Trophoblast cell (in vitro differentiated cells and primary cell): ENCODE results near the gene MAST4.

ENCODE experiments used
- DNase-seq, 2 donors: peaks; one replicate each; pipeline ENCODE4 v3.0.0-alpha.2; 2016
- H2AFZ ChIP-seq: 2 replicates; pipeline ENCODE4 v1.6.1; 2013; ENCODE audit warnings: low read length, moderate library complexity, mild to moderate bottlenecking; ENCODE audit not compliant: insufficient read depth, poor library complexity
- H2AK5ac ChIP-seq: 2 replicates; pipeline ENCODE4 v1.6.1; 2013; ENCODE audit warnings: mild to moderate bottlenecking, low read length
- H2BK120ac ChIP-seq: 2 replicates; pipeline ENCODE4 v1.6.1; 2013; ENCODE audit warnings: low read length, mild to moderate bottlenecking, moderate library complexity; ENCODE audit not compliant: insufficient read depth, poor library complexity
- H2BK12ac ChIP-seq: 2 replicates; pipeline ENCODE4 v1.6.1; 2013; ENCODE audit warnings: mild to moderate bottlenecking, low read length, moderate library complexity
- H2BK5ac ChIP-seq: 2 replicates; pipeline ENCODE4 v1.6.1; 2013; ENCODE audit warnings: low read length, low read depth, moderate library complexity, mild to moderate bottlenecking; ENCODE audit not compliant: poor library complexity
- H3K14ac ChIP-seq: 2 replicates; pipeline ENCODE4 v1.6.1; 2013; ENCODE audit warnings: mild to moderate bottlenecking, low read length
- H3K18ac ChIP-seq: 2 replicates; pipeline ENCODE4 v1.6.1; 2013; ENCODE audit warnings: mild to moderate bottlenecking, low read length
- H3K23ac ChIP-seq: 2 replicates; pipeline ENCODE4 v1.6.1; 2013; ENCODE audit warnings: low read length
- H3K27ac ChIP-seq: 2 replicates; pipeline ENCODE4 v1.5.1; 2013; ENCODE audit warnings: low read depth, mild to moderate bottlenecking, inconsistent platforms, low read length, moderate library complexity
- H3K27me3 ChIP-seq: 2 replicates; pipeline ENCODE4 v1.6.1; 2013; ENCODE audit warnings: inconsistent platforms, mild to moderate bottlenecking, low read length, moderate library complexity; ENCODE audit not compliant: insufficient read depth
- H3K36me3 ChIP-seq, 2 experiments: 1 replicate in 1 of 2; 2 replicates in 1 of 2; pipeline ENCODE4 v1.6.1; 2013; ENCODE audit warnings: low read length in 2 of 2, mild to moderate bottlenecking in 2 of 2, moderate library complexity in 1 of 2; ENCODE audit not compliant: insufficient read depth in 2 of 2, control insufficient read depth in 1 of 2
- H3K4ac ChIP-seq: 2 replicates; pipeline ENCODE4 v1.6.1; 2013; ENCODE audit warnings: low read depth, mild to moderate bottlenecking, low read length, moderate library complexity
- H3K4me1 ChIP-seq, 2 experiments: 1 replicate in 1 of 2; 2 replicates in 1 of 2; pipeline ENCODE4 v1.6.1; 2013; ENCODE audit warnings: low read length in 2 of 2, mild to moderate bottlenecking in 2 of 2, moderate library complexity in 1 of 2; ENCODE audit not compliant: insufficient read depth in 2 of 2, control insufficient read depth in 1 of 2
- H3K4me2 ChIP-seq: 2 replicates; pipeline ENCODE4 v1.6.1; 2013; ENCODE audit warnings: inconsistent platforms, mild to moderate bottlenecking, low read length, moderate library complexity
- H3K4me3 ChIP-seq: 2 replicates; pipeline ENCODE4 v1.5.1; 2013; ENCODE audit warnings: mild to moderate bottlenecking, low read depth, low read length, inconsistent platforms
- H3K79me1 ChIP-seq: one replicate; pipeline ENCODE4 v1.6.1; 2013; ENCODE audit warnings: low read length
- H3K79me2 ChIP-seq: 2 replicates; pipeline ENCODE4 v1.6.1; 2013; ENCODE audit warnings: low read length, mild to moderate bottlenecking; ENCODE audit not compliant: control insufficient read depth, insufficient read depth, poor library complexity
- H3K9ac ChIP-seq: 2 replicates; pipeline ENCODE4 v1.6.1; 2013; ENCODE audit warnings: mild to moderate bottlenecking, low read length
- H3K9me3 ChIP-seq: 2 replicates; pipeline ENCODE4 v1.6.1; 2013; ENCODE audit warnings: low read depth, mild to moderate bottlenecking, control low read depth, inconsistent platforms, low read length; ENCODE audit not compliant: insufficient read depth
- H4K12ac ChIP-seq: 2 replicates; pipeline ENCODE4 v1.6.1; 2013; ENCODE audit warnings: low read depth, mild to moderate bottlenecking, low read length, moderate library complexity
- H4K8ac ChIP-seq: 2 replicates; pipeline ENCODE4 v1.6.1; 2013; ENCODE audit warnings: low read depth, mild to moderate bottlenecking, low read length, moderate library complexity
- H4K91ac ChIP-seq: one replicate; pipeline ENCODE4 v1.6.1; 2013; ENCODE audit warnings: low read depth, mild to moderate bottlenecking, low read length, moderate library complexity
- WGBS: extraction: QIAGEN DNeasy Blood & Tissue Kit; methylation state at CpG from one replicate; pipeline ENCODE4 v1.1.7; 2013; ENCODE audit warnings: missing lambda C conversion rate; ENCODE audit not compliant: insufficient read length, insufficient coverage; ENCODE audit errors: extremely low coverage; 5-methylcytosine and 5-hydroxymethylcytosine counted together

MAST4 gene

DNA sequence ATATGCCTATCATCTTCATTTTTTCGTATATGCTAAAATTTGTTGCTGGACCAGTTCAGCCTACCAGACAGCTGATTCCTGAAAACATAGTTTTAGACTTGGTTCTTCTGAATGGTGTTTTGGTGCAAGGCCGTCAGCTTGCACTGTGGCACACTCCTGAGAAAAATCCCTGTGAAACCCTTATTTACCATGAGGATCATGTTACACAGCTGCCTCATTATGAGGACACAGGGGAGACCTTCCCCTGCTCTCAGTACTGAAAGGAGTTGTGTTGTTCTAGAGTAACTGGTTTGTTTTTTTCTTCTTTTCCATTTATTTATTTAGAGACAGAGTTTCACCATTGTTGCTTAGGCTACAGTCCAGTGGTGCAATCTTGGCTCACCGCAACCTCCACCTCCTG is 37.6 kb downstream of the MAST4 start:
- Histone ChIP-seq H3K18ac (no peak overlapping the region), H3K4me1 (no peaks in the 10 kb centered on the region), H3K14ac (no peak overlapping the region), H3K79me2 (no peaks in the 10 kb centered on the region), H4K8ac (no peak overlapping the region), H2BK12ac (no peak overlapping the region), H2BK120ac (no peak overlapping the region), H3K27me3 (no peaks in the 10 kb centered on the region), H3K4ac (no peak overlapping the region), H3K9ac (no peak overlapping the region), H4K91ac (no peak overlapping the region), H3K9me3 (no peaks in the 10 kb centered on the region), H3K36me3 (no peaks in the 10 kb centered on the region), H2AK5ac (no peak overlapping the region), H2AFZ (no peak overlapping the region), H3K23ac (no peak overlapping the region), H3K4me3 (no peak overlapping the region), H2BK5ac (no peak overlapping the region), H3K4me2 (no peak overlapping the region), H3K27ac (no peak overlapping the region), H4K12ac (no peak overlapping the region), H3K79me1 (no peaks in the 10 kb centered on the region)
- WGBS: no CpG with 5 or more reads among the region's 3 CpGs
- DNase-seq: peak; percentile 75 to 91

DNA sequence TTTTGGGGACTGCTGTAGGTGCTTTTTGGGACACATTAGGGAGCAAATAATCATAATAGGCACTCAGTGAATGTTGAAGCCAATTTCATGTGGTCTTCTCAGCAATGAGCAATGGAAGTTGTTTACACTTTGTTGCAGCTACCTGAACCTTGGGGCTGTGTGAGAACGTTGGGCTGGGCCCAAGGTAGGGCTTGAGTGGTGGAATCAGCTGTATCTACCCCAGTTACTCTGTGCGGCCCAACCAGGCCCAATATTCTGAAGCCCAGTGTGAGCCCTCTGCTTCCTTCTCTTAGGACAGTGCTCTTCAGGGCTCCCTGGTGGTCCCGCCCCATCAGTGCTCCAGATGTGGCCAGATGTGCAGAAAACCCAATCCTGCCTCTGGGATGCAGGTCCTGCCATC is 38.4 kb downstream of the MAST4 start:
- H3K4ac ChIP-seq: no peak overlapping the region
- H4K8ac ChIP-seq: no peak overlapping the region
- no peak overlapping the region for H4K91ac ChIP-seq
- WGBS: no CpG with 5 or more reads among the region's 3 CpGs
- H3K4me1 ChIP-seq: no peaks in the 10 kb centered on the region
- no peak for DNase-seq
- H3K27me3 ChIP-seq: no peaks in the 10 kb centered on the region
- H2AK5ac ChIP-seq: no peak overlapping the region
- no peak overlapping the region for H3K23ac ChIP-seq
- H3K4me2 ChIP-seq: no peak overlapping the region
- H3K9me3 ChIP-seq: no peaks in the 10 kb centered on the region
- H2BK5ac ChIP-seq: no peak overlapping the region
- no peak overlapping the region for H3K27ac ChIP-seq
- no peak overlapping the region for H2AFZ ChIP-seq
- no peak overlapping the region for H3K18ac ChIP-seq
- no peak overlapping the region for H3K4me3 ChIP-seq
- no peak overlapping the region for H3K14ac ChIP-seq
- no peaks in the 10 kb centered on the region for H3K36me3 ChIP-seq
- H2BK12ac ChIP-seq: no peak overlapping the region
- no peak overlapping the region for H3K9ac ChIP-seq
- no peak overlapping the region for H4K12ac ChIP-seq
- H3K79me1 ChIP-seq: no peaks in the 10 kb centered on the region
- no peak overlapping the region for H2BK120ac ChIP-seq
- H3K79me2 ChIP-seq: no peaks in the 10 kb centered on the region

DNA sequence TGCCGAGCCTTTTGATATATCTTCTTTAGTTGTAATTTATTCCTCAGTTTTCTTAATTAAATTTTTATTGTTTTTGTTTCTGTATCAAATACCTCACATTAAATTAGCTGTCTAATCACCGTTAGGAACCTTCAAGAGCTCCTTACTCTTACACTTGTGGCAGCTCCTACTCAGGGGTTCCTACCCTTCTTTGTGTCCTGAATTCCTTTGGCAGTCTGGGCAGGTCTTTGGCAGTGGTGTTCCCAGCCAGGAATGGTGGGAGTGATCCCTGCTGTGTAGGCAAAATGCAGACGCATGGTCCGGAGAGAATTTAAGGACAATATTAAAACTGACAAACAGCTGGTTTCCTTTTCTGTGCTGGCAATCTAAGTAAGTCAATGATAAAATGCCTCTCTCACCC is 41.8 kb downstream of the MAST4 start:
- no peak overlapping the region for H2BK12ac ChIP-seq
- H3K36me3 ChIP-seq: no peaks in the 10 kb centered on the region
- no peak overlapping the region for H2BK120ac ChIP-seq
- H3K79me1 ChIP-seq: no peaks in the 10 kb centered on the region
- H2AFZ ChIP-seq: no peak overlapping the region
- H3K4me3 ChIP-seq: no peak overlapping the region
- H3K79me2 ChIP-seq: no peaks in the 10 kb centered on the region
- no peak for DNase-seq
- H3K27me3 ChIP-seq: no peaks in the 10 kb centered on the region
- no peak overlapping the region for H4K8ac ChIP-seq
- no CpG with 5 or more reads among the region's 4 CpGs for WGBS
- no peak overlapping the region for H3K18ac ChIP-seq
- no peak overlapping the region for H3K27ac ChIP-seq
- H3K9me3 ChIP-seq: no peaks in the 10 kb centered on the region
- H4K91ac ChIP-seq: no peak overlapping the region
- no peak overlapping the region for H3K14ac ChIP-seq
- no peak overlapping the region for H2BK5ac ChIP-seq
- no peak overlapping the region for H3K9ac ChIP-seq
- no peak overlapping the region for H3K4ac ChIP-seq
- H3K4me1 ChIP-seq: no peaks in the 10 kb centered on the region
- no peak overlapping the region for H3K23ac ChIP-seq
- no peak overlapping the region for H3K4me2 ChIP-seq
- no peak overlapping the region for H4K12ac ChIP-seq
- no peak overlapping the region for H2AK5ac ChIP-seq

DNA sequence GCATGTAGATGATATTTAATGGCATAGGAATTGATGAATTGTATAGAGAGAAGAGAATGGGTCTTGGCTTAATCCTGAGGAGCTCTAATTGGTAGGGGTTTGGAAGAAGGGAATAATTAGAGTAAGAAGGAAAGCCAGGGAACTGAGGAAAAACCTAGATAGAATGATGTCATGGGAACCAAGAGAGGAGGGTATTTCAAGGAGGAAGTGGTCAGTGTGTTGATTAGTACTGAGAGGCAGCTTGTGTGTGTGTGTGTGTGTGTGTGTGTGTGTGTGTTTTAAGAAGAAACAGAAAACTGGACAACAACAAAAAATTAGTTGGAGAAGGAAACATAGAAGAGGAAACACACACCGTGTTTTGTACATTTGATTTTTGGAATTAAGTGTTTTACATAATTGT is 42.8 kb downstream of the MAST4 start:
- H2AFZ ChIP-seq: no peak overlapping the region
- no peaks in the 10 kb centered on the region for H3K79me1 ChIP-seq
- H3K9me3 ChIP-seq: no peaks in the 10 kb centered on the region
- H2BK5ac ChIP-seq: no peak overlapping the region
- no peaks in the 10 kb centered on the region for H3K36me3 ChIP-seq
- H3K18ac ChIP-seq: no peak overlapping the region
- H3K4me1 ChIP-seq: no peaks in the 10 kb centered on the region
- H2AK5ac ChIP-seq: no peak overlapping the region
- WGBS: no CpG with 5 or more reads among the region's 1 CpG
- DNase-seq: no peak
- no peak overlapping the region for H4K12ac ChIP-seq
- no peaks in the 10 kb centered on the region for H3K27me3 ChIP-seq
- no peak overlapping the region for H2BK12ac ChIP-seq
- no peak overlapping the region for H3K4me3 ChIP-seq
- H2BK120ac ChIP-seq: no peak overlapping the region
- no peak overlapping the region for H3K4ac ChIP-seq
- H3K14ac ChIP-seq: no peak overlapping the region
- H3K79me2 ChIP-seq: no peaks in the 10 kb centered on the region
- H3K4me2 ChIP-seq: no peak overlapping the region
- no peak overlapping the region for H4K91ac ChIP-seq
- H3K27ac ChIP-seq: no peak overlapping the region
- no peak overlapping the region for H3K23ac ChIP-seq
- no peak overlapping the region for H3K9ac ChIP-seq
- no peak overlapping the region for H4K8ac ChIP-seq
